Astrocyte (in vitro differentiated cells and primary cell): ENCODE results near the gene MESP2. TPM values are rescaled to one million over a fixed set of nuclear protein-coding genes. Genes with fewer than 3 reads are reported as not detected.

Experiments used
- DNase-seq: peaks from one replicate; pipeline ENCODE4 v3.0.0-alpha.2; 2010; ENCODE audit warnings: low read depth
- FAIRE-seq: peaks from 2 replicates; lab custom pipeline; 2011; peaks lifted over from hg19 to GRCh38; lab: Jason Lieb, UNC
- H2AFZ ChIP-seq: 2 replicates; pipeline ENCODE4 v1.6.0; 2012; ENCODE audit warnings: low read depth, low read length, inconsistent platforms
- H3K27ac ChIP-seq: 2 replicates; pipeline ENCODE4 v1.5.1; 2011; ENCODE audit warnings: low read depth, low read length, inconsistent platforms
- H3K27me3 ChIP-seq: 2 replicates; pipeline ENCODE4 v1.6.0; 2011; ENCODE audit warnings: low read length, inconsistent platforms; ENCODE audit not compliant: insufficient read depth
- H3K36me3 ChIP-seq: 2 replicates; pipeline ENCODE4 v1.5.1; 2011; ENCODE audit warnings: low read length, inconsistent platforms; ENCODE audit not compliant: insufficient read depth
- H3K4me1 ChIP-seq: 2 replicates; pipeline ENCODE4 v1.5.1; 2011; ENCODE audit warnings: low read length, inconsistent platforms; ENCODE audit not compliant: insufficient read depth
- H3K4me2 ChIP-seq: 2 replicates; pipeline ENCODE4 v1.6.0; 2012; ENCODE audit warnings: low read length, inconsistent platforms
- H3K4me3 ChIP-seq: 2 replicates; pipeline ENCODE4 v1.5.1; 2011; ENCODE audit warnings: low read depth, mild to moderate bottlenecking, low read length, inconsistent platforms; ENCODE audit not compliant: insufficient read depth
- H3K79me2 ChIP-seq: 2 replicates; pipeline ENCODE4 v1.6.0; 2012; ENCODE audit warnings: mild to moderate bottlenecking, low read length, inconsistent platforms; ENCODE audit not compliant: insufficient read depth
- H3K9ac ChIP-seq: 2 replicates; pipeline ENCODE4 v1.6.0; 2012; ENCODE audit warnings: mild to moderate bottlenecking, low read length, inconsistent platforms
- H3K9me3 ChIP-seq: 2 replicates; pipeline ENCODE4 v1.5.1; 2012; ENCODE audit warnings: low read depth, mild to moderate bottlenecking, low read length, inconsistent platforms; ENCODE audit not compliant: insufficient read depth
- H4K20me1 ChIP-seq: 2 replicates; pipeline ENCODE4 v1.6.0; 2012; ENCODE audit warnings: low read length, inconsistent platforms; ENCODE audit not compliant: insufficient read depth
- H3K27ac Mint-ChIP-seq: one replicate; pipeline ENCODE4 v1.8.0; 2021; ENCODE audit warnings: mild to moderate bottlenecking, mixed read lengths; ENCODE audit not compliant: unreplicated experiment
- H3K27me3 Mint-ChIP-seq: one replicate; pipeline ENCODE4 v1.8.0; 2021; ENCODE audit warnings: low read depth, mixed read lengths; ENCODE audit not compliant: unreplicated experiment
- H3K36me3 Mint-ChIP-seq: one replicate; pipeline ENCODE4 v1.8.0; 2021; ENCODE audit warnings: low read depth, mixed read lengths; ENCODE audit not compliant: unreplicated experiment
- H3K4me1 Mint-ChIP-seq: one replicate; pipeline ENCODE4 v1.8.0; 2021; ENCODE audit warnings: low read depth, mixed read lengths; ENCODE audit not compliant: unreplicated experiment
- H3K4me3 Mint-ChIP-seq: one replicate; pipeline ENCODE4 v1.8.0; 2021; ENCODE audit warnings: mild to moderate bottlenecking, moderate library complexity, mixed read lengths; ENCODE audit not compliant: unreplicated experiment
- H3K9me3 Mint-ChIP-seq: one replicate; pipeline ENCODE4 v1.8.0; 2021; ENCODE audit warnings: mild to moderate bottlenecking, mixed read lengths; ENCODE audit not compliant: unreplicated experiment
- CTCF ChIP-seq: IDR thresholded peaks from 2 replicates; pipeline ENCODE4 v1.5.1; 2011; ENCODE audit warnings: low read depth, mild to moderate bottlenecking, inconsistent platforms, low read length, moderate library complexity; ENCODE audit not compliant: insufficient read depth
- EZH2 ChIP-seq: IDR thresholded peaks from 2 replicates; pipeline ENCODE4 v1.6.1; 2012; ENCODE audit warnings: mild to moderate bottlenecking, low read length, inconsistent platforms; ENCODE audit not compliant: insufficient read depth
- total RNA-seq: library from RNA; stranded (reverse); gene quantifications from 2 replicates; pipeline ENCODE4 v1.2.1, GENCODE V29; 2021

Gene MESP2
- total RNA-seq, 1 donor from 2014 or later = not detected

- peaks cover 5% of the 10 kb centered on the region for H3K27me3 Mint-ChIP-seq
- FAIRE-seq (no peak), DNase-seq (no peak)
- Histone ChIP-seq H3K9ac (no peak overlapping the region), H3K27ac (no peak overlapping the region), H4K20me1 (no peaks in the 10 kb centered on the region), H3K79me2 (no peaks in the 10 kb centered on the region), H3K36me3 (no peaks in the 10 kb centered on the region), H2AFZ (no peak overlapping the region), H3K4me2 (no peak overlapping the region), H3K9me3 (no peaks in the 10 kb centered on the region), H3K27me3 (no peaks in the 10 kb centered on the region), H3K4me3 (no peak overlapping the region), H3K4me1 (peaks cover 51% of the 10 kb centered on the region)
- H3K4me1 Mint-ChIP-seq = peaks cover 21% of the 10 kb centered on the region
- H3K27ac Mint-ChIP-seq = no peak overlapping the region
- peaks cover 4% of the 10 kb centered on the region for H3K9me3 Mint-ChIP-seq
- peaks cover 1% of the 10 kb centered on the region for H3K36me3 Mint-ChIP-seq
- TF ChIP-seq CTCF = no peak
- no peak for TF ChIP-seq EZH2
- H3K4me3 Mint-ChIP-seq = no peak overlapping the region
Observed at GRCh38 chr15:89825271-89825940, 49.3 kb downstream of the MESP2 start.

- H3K4me2 ChIP-seq = no peak overlapping the region
- no peaks in the 10 kb centered on the region for H3K9me3 Mint-ChIP-seq
- no peaks in the 10 kb centered on the region for H4K20me1 ChIP-seq
- H3K4me3 ChIP-seq = no peak overlapping the region
- no peak for FAIRE-seq
- no peak overlapping the region for H3K9ac ChIP-seq
- peaks cover 21% of the 10 kb centered on the region for H3K4me1 Mint-ChIP-seq
- peaks cover 1% of the 10 kb centered on the region for H3K36me3 Mint-ChIP-seq
- peaks cover 40% of the 10 kb centered on the region for H3K4me1 ChIP-seq
- H3K27ac ChIP-seq = no peak overlapping the region
- DNase-seq = no peak
- H3K27me3 ChIP-seq = no peaks in the 10 kb centered on the region
- no peaks in the 10 kb centered on the region for H3K9me3 ChIP-seq
- TF ChIP-seq CTCF (no peak), EZH2 (no peak)
- H3K36me3 ChIP-seq = no peaks in the 10 kb centered on the region
- no peaks in the 10 kb centered on the region for H3K79me2 ChIP-seq
- peak overlapping the region; percentile 34 for H3K27ac Mint-ChIP-seq
- H2AFZ ChIP-seq = no peak overlapping the region
- peaks cover 5% of the 10 kb centered on the region for H3K27me3 Mint-ChIP-seq
- no peak overlapping the region for H3K4me3 Mint-ChIP-seq
Observed at GRCh38 chr15:89826671-89827655, 50.8 kb downstream of the MESP2 start.
